HepG2 (cell line): Measurements from ENCODE around the gene ZNF625.

Source experiments
- CTCF ChIP-seq: sonication (generic); formaldehyde crosslinking; IDR thresholded peaks from 2 replicates; pipeline ENCODE4 v1.5.0; 2020; ENCODE audit warnings: mild to moderate bottlenecking, missing genetic modification reagents, moderate library complexity
- HCFC1 ChIP-seq: fragments of 150-350 bp; IDR thresholded peaks from 2 replicates; pipeline ENCODE4 v1.6.1; 2014; ENCODE audit warnings: low read depth, low read length
- HOXA9 ChIP-seq: sonication (generic); formaldehyde crosslinking; IDR thresholded peaks from 2 replicates; pipeline ENCODE4 v1.8.1; 2022; ENCODE audit warnings: missing genetic modification reagents, mild to moderate bottlenecking, moderate library complexity, borderline replicate concordance
- NFE2L2 ChIP-seq: fragments of 150-350 bp; IDR thresholded peaks from 2 replicates; pipeline ENCODE4 v1.6.1; 2014; ENCODE audit warnings: low read length
- RAD21 ChIP-seq: fragments of 450-650 bp; formaldehyde crosslinking; IDR thresholded peaks from 2 replicates; pipeline ENCODE4 v1.5.0; 2020; ENCODE audit warnings: mild to moderate bottlenecking
- TAF1 ChIP-seq: sonication (generic); formaldehyde crosslinking; IDR thresholded peaks from 2 replicates; pipeline ENCODE4 v1.4.0; 2020; ENCODE audit warnings: missing genetic modification reagents
- ZBTB1 ChIP-seq: sonication (generic); formaldehyde crosslinking; IDR thresholded peaks from 2 replicates; pipeline ENCODE4 v1.4.0; 2020; ENCODE audit warnings: missing genetic modification reagents, borderline replicate concordance
- ZNF317 ChIP-seq: sonication (generic); formaldehyde crosslinking; IDR thresholded peaks from 2 replicates; pipeline ENCODE4 v1.5.0; 2020; ENCODE audit warnings: mild to moderate bottlenecking, missing genetic modification reagents
- ZSCAN30 ChIP-seq: sonication (generic); formaldehyde crosslinking; IDR thresholded peaks from 2 replicates; pipeline ENCODE4 v1.5.0; 2020; ENCODE audit warnings: mild to moderate bottlenecking, missing genetic modification reagents
- TF ChIP-seq, protein P1 (sequence below): sonication (generic); formaldehyde crosslinking; IDR thresholded peaks from 2 replicates; pipeline ENCODE4 v1.5.0; 2020; ENCODE audit warnings: mild to moderate bottlenecking, missing genetic modification reagents, borderline replicate concordance

DNA sequence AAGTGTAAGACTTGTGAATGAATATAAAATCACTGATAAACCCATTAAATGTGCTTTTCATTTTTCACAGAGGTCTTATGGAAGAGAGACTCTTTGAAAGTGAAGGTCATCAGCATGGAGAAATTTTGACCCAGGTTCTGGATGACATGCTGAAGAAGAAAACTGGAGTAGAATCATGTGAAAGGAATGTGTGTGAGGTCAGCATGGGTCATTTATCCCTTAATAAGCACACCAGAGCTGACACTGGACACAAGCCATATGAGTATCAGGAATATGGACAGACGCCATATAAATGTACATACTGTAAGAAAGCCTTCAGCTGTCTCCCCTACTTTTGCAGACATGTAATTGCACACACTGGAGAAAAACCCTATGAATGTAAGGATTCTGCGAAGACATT lies 45.4 kb downstream of the ZNF625 start:
- TF ChIP-seq NFE2L2 (no peak), ZBTB1 (CRISPR knock-in tag) (no peak), HCFC1 (no peak), RAD21 (CRISPR knock-in tag) (no peak), ZNF317 (CRISPR knock-in tag) (no peak), ZSCAN30 (CRISPR knock-in tag) (no peak), CTCF (CRISPR knock-in tag) (no peak), TAF1 (CRISPR knock-in tag) (no peak), HOXA9 (CRISPR knock-in tag) (no peak)
- TF ChIP-seq, protein P1, sequence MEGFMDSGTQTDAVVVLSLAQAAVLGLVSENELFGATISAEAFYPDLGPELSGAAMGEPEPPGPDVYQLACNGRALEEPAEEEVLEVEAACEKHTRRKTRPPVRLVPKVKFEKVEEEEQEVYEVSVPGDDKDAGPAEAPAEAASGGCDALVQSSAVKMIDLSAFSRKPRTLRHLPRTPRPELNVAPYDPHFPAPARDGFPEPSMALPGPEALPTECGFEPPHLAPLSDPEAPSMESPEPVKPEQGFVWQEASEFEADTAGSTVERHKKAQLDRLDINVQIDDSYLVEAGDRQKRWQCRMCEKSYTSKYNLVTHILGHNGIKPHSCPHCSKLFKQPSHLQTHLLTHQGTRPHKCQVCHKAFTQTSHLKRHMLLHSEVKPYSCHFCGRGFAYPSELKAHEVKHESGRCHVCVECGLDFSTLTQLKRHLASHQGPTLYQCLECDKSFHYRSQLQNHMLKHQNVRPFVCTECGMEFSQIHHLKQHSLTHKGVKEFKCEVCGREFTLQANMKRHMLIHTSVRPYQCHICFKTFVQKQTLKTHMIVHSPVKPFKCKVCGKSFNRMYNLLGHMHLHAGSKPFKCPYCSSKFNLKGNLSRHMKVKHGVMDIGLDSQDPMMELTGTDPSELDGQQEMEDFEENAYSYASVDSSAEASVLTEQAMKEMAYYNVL: no peak
